ENCODE measurements around the gene OSBP.

OSBP gene

DNA sequence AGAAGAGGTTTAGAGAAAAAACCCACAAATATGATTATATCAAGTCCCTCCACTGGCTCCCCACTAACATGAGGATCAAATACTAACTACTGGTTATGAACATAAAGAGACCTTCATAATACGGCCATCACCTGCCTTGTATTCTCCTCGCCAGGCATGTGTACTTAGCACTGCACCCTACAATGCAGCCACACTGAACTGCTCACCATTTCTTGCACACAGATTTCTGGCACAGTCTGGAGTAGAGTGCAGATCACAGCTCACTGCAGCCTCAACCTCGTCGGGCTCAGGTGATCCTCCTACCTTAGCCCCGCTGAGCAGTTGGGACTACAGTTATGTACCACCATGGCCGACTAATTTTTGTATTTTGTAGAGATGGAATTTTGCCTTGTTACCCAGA is 13.1 kb downstream of the OSBP start:
- DNase-seq (ENCODE audit: low read depth in 2 of 2), result no peak

DNA sequence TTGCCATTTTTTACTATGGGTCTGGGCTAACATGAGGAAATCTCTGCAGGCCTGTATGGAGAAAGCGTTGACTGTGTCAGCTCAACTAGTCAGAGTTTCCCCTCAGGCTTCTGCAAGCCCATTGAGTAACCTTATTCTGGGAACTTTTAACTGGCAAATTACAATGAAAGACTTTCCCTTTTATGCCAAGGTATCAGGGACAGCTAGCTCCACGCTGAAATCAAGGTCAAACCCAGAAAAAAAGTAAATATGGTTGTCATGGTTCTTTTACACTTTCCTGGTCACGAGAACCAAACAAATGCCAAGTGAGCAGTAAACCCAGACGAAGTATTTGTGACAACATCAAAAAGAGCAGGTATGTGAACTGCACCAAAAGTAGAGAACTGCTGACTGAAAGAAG is 13.8 kb downstream of the OSBP start:
- no peak for DNase-seq (ENCODE audit: low read depth in 2 of 2)

DNA sequence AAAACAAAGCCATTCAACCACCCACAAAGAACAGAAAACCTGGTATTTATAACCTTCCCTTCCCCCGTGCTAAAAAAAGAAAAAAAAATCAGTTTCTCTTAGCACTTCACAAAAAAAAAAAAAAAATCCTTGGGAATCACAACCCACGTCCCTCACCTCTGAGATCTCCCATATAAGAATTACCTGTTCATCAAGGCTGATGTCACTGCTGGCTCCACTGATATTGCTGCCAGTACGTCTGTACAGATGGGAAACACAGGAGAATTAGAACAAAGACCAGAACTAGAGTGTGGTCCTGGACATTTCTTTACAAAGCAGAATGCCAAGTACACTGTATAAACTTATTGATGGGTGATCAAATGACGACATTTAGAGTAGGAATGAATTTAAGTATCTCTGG is 14.9 kb downstream of the OSBP start:
- DNase-seq (ENCODE audit: low read depth in 2 of 2), result no peak

DNA sequence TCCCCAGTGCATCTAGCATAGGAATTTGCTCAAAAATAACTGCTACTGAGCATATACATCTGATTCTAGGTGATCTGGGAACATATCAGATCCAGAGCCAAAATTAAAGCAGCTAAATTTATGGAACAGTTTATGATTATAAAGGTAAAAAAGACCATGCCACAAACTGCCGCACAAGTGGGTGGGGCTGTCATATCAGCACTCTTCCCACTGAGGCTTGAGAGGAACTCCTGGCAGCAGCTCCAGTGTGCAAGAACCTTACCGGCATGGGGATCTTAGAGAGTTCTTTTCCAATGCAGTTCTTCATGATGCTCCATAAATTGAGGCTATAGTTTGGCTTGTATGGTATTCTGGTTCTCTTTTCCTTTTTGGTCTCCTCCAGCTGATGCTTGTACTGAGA is 15.3 kb downstream of the OSBP start:
- DNase-seq (ENCODE audit: low read depth in 2 of 2), result no peak

DNA sequence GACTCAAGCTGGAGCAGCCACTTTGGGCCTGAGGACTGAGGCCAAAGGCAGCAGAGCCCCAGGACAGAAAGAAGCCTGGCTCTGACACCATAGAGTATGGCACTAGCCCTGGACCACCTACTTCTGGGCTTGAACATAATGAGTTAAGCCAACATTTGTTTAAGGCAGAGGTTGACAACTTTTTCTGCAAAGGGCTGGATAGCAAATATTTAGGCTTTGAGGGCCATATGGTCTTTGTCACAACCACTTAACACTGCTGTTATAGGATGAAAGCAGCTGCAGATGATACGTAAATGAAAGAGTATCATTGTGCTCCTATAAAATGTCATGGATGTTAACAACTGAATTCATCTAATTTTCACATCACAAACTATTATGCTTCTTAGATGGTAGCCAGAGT is 16.6 kb downstream of the OSBP start:
- no peak for DNase-seq (ENCODE audit: low read depth in 2 of 2)

DNA sequence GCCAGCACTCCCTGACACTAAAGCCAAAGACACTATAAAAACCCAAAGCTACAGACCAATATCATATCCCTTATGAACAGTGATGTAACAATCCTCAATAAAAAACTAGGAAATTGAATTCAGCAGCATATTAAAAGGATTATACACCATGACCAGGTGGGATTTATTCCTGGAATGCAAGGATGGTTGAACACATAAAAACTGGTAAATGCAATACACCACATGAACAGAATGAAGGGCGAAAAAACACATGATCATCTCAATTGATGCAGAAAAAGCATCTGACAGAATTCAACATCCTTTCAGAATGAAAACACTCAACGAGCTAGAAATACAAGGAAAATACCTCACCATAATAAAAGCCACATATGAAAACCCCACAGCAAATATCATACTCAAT is 31.3 kb downstream of the OSBP start:
- no peak for DNase-seq (ENCODE audit: low read depth in 2 of 2)

DNA sequence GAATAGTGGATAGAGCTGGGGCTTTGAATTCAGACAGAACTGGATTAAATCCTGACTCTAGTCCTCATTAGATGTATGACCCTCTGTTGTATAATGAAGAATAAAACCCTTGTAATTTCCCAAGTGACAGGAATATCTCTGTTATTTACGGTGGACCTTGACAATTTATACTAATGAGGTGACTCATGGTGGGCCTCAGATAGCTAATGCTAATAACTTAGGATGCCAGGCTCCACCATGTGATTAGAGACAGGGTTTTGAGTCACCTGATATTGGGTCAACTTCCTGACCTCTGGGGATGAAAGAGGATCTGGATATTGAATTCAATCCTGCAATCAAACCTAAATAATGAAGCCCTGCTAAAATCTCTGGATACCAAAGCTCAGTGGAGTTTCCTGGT is 33.6 kb downstream of the OSBP start:
- no peak for DNase-seq (ENCODE audit: low read depth in 2 of 2)

DNA sequence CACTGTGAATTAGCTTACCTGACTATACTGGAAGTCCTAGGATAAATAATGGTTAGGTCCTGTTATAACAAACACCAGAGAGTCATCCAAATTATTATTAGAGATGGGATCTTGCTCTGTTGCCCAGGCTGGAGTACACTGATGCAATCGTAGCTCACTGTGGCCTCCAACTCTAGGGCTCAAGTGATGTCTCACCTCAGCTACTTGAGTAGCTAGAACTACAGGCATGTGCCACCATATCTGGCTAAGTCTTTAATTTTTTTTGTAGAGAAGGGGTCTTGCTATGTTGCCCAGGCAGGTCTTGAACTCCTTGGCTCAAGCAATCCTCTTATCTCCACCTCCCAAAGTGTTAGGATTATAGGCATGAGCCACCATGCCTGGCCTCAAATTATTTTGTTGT is 37.2 kb downstream of the OSBP start:
- no peak for DNase-seq (ENCODE audit: low read depth in 2 of 2)

DNA sequence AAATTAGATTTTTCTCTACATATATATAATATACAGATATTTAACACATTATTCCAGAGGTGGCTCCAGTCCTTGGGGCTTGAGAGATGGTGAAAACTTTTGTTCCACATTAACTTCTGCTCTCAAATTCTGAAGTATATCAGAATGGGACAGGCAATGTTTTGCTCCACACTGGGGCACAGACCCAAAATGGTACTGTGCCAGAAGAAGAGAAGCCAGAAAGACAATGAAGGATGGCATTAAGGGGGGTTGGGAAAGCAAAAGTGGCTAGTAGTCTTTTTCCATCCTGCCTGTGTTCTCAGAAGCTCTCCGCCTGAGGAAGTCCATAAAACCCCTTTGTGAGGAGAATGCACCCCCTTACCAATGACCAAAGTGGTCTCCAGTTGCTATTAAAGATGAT is 40.1 kb downstream of the OSBP start:
- DNase-seq (ENCODE audit: low read depth in 2 of 2), result no peak

DNA sequence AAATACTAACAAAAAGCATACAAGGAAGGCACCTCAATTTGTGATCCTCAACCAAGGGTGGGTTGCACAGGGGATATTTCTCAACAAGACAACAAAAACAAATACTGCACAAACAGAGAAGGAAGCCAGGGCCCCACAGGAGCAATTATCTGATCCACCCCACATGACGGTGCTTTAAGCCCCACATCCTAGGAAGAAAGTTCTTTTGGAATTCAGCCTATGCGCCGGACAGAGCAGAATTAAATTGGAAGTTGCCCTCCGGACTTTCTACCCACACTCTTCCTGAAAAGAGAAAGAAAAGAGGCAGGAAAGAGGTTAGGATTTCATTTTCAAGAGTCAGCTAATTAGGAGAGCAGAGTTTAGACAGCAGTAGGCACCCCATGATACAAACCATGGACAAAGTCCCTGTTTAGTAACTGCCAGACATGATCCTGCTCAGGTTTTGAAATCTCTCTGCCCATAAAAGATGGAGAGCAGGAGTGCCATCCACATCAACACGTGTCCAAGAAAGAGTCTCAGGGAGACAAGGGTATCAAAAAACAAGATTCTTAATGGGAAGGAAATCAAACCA is 40.6 kb downstream of the OSBP start:
- DNase-seq (ENCODE audit: low read depth in 2 of 2), result no peak

DNA sequence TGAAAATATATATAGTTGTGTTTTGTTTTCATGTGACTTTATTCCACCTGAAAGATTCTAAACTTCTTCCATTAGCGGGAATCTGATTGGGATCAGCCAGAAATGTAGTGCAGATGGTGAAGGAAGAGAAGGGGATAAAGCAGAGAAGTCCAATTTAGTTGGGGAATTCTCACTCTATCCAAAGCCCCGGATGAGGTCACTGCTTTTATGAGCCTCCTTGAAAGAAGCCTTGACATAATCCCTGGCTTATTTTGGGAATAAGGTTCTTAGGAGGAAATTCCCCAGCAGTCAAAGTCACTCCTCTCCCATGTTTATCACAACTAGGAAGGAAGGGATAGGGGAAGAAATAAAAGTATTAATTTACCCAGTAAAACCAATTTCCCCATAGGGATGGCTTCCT is 41.1 kb downstream of the OSBP start:
- DNase-seq (ENCODE audit: low read depth in 2 of 2), result no peak

DNA sequence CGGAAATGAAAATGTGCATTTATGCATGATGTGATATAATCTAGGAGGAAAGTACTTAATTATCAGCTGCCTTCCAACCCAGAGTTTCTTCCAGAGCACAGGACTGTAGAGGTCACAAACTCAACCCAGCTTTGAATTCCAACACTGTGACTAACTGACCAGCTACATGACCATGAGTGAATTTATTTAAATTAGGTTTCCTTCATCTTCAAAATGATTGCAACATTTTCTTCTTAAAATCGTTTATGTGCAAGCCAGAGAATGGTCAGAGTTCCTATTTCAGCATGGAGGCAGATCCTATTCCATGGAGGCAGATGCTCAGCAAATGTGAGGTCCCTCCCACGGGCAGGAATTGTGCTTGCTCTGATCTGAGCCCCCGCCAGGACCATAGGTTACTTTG is 42.4 kb downstream of the OSBP start:
- DNase-seq (ENCODE audit: low read depth in 2 of 2), result no peak

DNA sequence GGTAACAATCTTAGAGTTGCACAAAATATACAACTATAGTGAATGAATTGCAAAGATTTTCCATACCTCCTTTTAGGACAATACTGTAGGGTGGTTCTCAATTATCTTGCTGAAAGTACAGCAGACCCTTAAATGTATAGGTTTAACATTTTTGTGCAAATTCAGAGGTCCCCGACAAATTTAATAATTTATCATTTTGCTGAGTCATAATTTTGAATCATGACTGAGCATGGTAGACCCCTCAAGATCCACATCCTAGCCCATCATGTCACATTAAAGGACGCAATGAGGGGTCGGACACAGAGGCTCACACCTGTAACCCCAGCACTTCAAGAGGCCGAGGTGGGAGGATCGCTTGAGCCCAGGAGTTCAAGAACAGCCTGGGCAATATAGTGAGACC is 43.5 kb downstream of the OSBP start:
- DNase-seq (ENCODE audit: low read depth in 2 of 2), result no peak

DNA sequence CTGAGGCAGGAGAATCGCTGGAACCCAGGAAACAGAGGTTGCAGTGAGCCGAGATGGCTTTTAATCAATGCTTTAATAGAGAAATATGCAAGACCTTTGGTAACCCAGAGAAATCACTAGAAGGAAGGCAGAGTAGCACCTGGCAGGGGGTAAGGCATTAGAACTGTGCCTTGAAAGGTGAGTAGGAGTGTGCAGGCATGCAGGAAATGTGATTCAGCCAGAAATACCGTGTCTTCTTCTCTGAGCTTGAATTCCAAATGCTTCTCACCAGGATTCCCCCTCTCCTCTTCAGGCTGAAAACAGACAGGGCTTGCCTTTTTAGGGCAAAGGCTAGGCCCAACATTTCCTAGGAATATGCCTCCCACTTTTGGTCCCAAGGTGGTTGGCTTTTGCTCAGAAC is 53.3 kb downstream of the OSBP start:
- DNase-seq (ENCODE audit: low read depth in 2 of 2), result no peak

DNA sequence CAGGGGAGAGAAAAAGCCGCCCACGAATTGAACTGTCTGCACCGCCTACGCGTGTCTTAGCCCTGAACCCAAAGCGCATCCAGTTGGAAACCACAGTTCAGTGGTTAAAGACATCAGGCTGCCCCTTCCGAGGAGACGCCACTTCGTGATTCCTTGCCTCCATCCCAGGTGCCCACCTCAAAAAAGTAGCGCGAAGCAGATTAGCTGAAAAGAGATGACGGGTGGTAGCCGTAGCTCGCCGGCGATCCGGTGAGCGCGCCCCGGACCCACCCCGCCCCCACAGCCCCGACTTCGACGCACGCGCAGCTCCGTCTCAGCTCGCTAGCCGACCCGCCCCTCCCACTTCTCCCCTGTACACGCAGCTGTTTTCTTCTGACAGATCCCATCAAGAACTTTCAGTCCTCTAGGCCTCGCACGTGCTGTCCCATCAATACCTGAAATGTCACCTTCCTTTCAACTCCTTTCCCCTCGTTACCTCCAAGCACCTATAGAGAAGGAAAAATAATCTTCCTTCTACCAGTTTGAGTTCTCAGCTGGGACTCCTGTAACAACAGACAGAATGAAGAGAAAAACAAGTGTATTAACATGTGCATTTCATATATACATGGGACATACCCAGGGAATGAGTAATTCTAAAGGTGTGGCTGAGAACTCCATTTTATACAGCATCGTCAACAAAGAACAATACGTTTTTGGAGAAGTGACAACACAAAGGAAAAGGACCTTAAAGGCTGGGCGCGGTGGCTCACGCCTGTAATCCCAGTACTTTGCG is 54.7 kb downstream of the OSBP start:
- DNase-seq (ENCODE audit: low read depth in 2 of 2), result peak; percentile 72 to 85

DNA sequence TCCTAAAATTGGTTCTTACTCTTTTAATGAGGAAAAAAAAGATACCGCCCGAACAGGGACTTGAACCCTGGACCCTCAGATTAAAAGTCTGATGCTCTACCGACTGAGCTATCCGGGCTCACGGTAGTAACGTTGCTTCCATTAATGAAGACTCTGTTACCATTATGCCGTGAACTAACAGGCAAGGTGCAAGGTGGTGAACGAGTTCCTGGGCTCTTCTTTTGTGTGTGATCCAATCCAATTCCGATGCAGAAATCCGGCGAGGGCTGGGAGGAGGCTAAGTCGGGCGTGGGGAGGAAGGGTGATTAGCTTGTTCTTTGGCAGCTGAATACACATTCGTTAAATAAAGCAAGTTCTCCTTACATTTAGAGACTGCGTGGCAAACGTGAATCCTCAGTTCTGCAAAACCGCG is 55.3 kb downstream of the OSBP start:
- DNase-seq (ENCODE audit: low read depth in 2 of 2), result peak; percentile 68 to 72

DNA sequence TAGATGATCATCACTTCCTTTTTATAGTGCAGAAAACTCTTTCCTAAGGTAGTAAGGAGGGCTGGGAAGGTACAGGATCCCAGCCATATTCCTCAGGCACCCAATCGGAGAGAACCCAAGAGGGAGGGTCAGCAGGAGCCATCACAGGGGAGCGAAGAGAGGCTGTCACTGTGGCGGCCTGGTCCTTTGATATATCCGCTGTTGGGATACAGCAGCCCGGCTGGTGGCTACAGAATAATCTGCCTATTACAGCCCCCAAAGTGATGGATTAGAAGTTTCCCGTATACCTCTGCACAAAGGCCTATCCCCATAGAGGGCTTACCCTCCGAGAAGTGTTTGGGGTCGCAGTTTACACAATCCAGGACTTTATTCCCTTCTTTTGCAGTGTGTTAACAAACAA is 55.7 kb downstream of the OSBP start:
- no peak for DNase-seq (ENCODE audit: low read depth in 2 of 2)

DNA sequence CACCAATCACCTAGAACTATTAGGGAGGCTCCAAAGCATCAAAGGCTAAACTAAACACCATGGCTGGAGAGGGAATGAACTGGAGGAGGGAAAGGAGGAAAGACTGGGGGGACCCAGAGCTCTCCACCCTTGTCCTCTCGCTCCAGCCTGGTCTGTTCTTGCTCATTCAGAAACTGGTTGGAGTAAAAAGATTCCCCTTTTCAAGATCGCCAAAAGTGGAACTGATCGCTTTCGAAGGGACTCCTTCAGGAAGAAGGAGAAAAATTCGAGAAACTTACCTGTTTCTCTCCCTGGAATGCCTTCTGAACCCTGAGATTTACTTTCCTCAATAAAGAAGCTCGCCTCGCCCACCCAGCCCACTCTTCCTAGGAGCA is 57.3 kb downstream of the OSBP start:
- DNase-seq (ENCODE audit: low read depth in 2 of 2), result no peak

DNA sequence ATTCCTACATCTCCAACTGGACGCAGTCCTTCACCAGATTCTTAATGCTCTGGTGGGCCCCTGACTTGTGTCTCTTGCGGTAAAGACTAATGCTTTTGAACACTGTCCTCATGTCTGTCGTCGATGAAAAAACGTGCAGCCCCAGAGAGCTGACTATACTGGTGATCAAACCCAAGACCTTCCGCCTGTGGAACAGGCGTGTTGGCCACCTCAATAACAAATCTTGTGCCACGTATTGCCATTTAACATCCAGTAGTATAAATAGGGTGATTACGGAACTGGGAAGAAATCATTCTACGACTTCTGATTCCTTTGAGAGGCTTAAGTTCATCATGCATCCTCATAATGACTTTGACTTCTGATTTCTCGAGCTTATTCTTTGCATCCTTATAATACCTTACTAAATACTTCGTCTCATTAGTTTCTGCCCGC is 58.6 kb downstream of the OSBP start:
- DNase-seq (ENCODE audit: low read depth in 2 of 2), result no peak

DNA sequence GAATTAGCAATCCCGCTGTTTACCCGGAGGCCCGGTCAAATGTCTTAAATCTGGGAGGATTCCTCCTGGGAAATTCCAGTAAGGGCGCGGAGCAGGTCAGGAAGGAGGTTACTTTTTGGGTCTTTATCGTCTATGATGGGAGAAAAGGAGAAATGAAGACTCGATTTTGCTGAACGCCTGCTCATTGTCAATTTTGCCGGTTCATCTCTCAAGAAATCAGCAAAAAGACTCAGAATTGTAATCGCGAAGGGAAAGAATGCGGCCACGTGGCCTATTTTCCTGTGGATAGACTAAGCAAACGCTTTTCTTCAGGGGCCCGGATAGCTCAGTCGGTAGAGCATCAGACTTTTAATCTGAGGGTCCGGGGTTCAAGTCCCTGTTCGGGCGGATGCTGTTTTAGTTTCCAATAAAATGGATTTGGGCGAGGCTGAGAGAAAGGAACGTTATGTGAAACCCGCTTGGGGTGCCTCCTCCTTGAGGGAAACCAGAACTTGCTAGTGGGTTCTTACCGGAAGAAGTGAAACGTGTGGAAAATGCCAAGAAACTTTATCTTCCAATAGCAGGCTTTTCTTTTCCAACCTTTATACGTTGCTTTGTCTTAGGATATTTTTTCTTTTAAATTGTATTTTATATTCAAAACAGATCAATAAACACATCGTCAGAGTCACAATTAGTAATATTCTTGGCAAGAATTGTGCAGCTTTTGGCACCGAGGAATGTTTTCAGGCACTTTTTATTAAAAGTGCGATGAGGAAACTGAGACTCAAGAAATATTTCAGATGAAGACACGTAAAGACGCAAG is 59.3 kb downstream of the OSBP start:
- peak; percentile 77 to 84 for DNase-seq (ENCODE audit: low read depth in 2 of 2)

DNA sequence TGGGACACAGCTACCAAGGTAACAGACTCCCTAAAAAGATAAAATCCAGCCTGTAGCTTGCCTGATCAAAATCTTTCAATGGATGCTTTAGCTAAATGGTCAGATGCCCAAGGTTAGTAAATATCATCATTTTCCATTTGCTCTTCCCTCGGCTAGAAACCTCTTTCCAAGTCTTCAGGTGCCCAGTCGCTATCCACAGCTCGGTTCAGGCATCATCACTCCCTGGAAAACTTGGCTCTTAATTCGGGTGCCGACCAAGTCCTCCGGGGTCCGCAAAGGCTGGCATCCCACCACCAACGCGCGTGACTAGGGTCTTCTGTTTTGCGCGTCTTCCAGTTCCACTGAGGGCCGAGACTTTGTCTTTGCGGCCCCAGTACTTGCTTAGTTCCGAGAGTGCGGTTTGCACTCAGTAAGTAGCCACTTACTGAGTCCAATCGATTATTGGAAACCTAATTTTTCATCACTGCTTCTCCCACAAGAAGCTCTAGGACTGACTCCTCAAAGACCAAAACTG is 59.9 kb downstream of the OSBP start:
- no peak for DNase-seq (ENCODE audit: low read depth in 2 of 2)

DNA sequence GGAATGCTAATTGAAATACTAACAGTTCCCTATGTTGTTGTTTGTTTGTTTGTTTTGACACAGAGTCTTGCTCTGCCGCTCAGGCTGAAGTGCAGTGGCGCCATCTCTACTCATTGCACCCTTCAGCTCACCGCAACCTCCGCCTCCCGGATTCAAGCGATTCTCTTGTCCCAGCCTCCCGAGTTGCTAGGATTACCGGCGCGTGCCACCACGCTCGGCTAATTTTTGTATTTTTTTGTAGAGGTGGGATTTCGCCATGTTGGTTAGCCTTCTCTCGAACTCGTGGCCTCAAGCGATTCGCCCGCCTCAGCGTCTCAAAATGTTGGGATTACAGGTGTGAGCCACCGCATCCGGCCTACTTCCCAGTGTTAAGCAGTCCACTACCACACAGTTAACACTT is 62.3 kb downstream of the OSBP start:
- DNase-seq (ENCODE audit: low read depth in 2 of 2), result no peak

DNA sequence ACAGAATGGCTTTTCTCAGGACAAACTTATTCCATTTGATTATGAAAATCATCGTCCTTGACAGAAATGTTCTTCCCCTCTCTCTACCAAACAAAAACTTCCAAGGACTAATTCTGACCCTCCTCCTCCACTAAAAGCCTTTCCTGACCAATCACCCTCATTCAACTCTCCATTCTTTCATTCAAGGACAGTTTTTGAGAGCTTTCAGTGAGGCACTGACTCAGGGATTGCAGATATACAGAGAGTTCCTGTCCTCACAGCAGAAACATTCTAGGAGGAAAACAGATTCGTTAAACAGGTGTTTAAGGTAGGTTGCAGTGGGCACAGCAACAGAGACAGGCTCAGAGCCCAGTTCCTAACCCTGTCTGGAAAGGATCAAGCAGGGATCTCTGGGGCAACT is 62.7 kb downstream of the OSBP start:
- DNase-seq (ENCODE audit: low read depth in 2 of 2), result no peak

Data from stimulated activated CD4-positive, alpha-beta T cell treated with anti-CD3 and anti-CD28 coated beads, Interleukin-12 subunit alpha, Interleukin-12 subunit beta, amount 100 ng/mL, for 24 hours (primary cell).